ENCODE data around the gene ADAMTS6.

Gene ADAMTS6

DNA sequence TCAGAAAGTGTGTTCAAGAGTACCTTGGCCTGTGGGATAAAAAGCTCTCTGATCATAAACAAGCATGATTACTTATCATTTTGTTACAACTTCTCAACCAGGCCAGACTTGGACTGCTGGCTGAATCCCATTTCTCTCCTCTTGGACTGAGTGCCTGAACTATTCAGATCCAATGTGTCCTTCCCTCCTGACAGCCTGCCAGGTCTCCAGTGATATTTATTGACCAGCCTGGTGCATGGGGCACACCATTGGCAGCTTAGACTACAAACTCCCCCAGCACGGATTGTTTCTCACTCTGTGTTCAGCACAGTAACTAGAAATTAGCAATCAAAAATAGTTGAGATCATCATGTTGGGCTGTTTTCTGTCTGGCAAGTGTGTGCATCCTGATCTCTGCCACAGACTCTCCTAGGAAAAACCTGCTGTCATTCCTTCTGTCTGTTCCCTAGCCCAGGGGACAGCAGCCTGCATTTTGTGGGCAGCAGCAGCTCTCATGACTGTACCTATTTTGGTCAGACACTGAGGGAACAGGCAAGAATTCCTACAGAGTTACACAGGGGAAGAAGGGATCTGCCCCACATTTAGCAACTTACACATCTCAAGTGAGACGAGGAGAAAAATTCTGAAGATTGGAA is 348.1 kb downstream of the ADAMTS6 start:
- DNase-seq, result no peak

DNA sequence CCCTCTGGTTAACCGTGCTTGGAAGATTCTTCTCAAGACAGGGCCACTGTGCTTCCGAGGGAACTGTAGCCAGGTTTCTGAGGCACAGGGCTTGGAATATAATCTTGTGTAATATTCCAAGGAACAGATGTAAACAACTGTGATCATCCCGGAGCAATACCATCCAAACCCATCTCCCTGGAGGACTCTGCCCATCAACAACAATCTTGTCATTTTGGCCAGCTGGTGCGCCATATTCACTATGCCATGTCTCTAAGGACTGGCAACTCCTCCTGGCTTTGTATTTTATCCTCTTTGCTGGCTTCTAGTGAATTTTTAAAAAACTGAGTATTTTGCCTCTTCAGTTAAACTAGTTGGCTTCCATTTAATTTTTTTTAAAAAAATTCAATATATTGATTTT is 349.3 kb downstream of the ADAMTS6 start:
- DNase-seq, result no peak

DNA sequence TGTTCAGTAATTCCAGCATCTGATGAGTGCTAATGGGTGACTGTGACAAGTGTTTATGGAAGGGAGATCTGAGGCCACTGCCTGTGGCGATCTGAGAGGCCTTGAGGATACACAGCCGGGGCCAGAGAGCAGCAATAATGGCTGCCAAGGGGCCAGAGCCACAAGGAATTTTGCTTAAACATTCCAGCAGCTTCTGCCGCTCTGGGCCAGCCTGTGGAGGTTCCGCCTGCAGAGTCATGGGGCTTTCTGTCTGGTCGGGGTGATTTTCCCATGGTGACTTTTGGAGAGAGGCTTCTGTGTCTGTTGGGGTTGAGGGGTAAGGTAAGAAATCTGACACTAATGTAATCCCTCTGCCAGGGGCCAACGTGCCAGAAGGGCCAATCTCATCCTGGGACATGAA is 353.5 kb downstream of the ADAMTS6 start:
- no peak for DNase-seq

DNA sequence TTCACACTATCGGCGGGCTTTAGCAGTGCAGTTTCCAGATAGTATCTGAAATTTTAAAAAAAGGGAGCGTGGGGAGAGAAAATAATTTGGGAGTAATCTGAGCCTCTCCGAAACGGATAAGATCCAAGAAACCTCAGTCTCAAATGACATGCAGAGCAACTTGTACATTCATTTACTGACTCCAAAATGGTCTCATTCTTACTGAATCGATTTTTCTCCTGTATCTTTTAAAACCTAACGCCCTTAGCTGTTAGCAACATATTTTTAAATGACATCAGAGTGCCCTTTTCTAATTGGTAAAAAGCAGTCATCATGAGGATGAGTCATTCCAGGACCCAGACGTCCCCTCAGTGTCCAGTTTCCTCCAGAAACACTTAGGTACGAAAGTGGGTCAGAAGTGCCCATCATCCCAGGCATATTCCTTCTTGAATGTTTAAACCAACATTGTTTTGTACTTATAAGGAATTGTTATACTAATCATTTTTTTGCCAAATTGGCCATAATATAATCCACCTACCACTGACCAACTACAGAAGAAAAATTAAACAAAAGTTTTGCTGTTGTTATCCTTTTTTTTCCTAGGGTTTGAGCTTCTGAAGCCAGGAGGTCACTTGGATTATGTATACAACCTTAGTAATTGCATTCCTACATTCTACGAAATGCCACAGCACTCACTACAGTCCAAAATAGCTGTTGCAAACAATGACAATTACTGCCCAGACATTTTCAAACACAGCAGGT is 354.4 kb downstream of the ADAMTS6 start:
- DNase-seq, result no peak

DNA sequence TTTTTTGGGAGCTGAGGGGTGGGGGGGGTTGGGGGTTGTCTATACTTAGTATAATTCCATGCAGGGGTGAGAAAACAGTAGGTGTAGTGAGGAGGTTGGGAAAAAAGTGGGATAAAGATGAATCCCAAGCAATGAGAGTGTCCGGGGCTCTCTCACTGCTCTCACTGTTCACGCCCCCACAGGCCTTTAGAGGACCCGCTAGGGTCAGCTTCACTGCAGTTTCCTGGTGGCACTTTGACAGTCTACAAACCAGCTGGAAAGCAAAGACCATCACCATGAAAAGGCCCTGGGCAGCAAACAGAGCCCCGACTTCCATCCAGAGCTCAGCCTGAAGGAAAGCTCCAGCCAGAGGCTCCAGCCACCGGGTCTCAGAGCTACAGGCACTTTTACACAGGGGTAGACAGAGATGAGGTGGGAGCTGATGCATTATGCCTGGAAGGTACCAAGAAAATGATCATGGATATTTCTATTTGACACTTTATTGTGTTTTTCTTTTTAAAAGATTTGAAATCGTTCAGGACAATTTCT is 355.1 kb downstream of the ADAMTS6 start:
- DNase-seq, result no peak

DNA sequence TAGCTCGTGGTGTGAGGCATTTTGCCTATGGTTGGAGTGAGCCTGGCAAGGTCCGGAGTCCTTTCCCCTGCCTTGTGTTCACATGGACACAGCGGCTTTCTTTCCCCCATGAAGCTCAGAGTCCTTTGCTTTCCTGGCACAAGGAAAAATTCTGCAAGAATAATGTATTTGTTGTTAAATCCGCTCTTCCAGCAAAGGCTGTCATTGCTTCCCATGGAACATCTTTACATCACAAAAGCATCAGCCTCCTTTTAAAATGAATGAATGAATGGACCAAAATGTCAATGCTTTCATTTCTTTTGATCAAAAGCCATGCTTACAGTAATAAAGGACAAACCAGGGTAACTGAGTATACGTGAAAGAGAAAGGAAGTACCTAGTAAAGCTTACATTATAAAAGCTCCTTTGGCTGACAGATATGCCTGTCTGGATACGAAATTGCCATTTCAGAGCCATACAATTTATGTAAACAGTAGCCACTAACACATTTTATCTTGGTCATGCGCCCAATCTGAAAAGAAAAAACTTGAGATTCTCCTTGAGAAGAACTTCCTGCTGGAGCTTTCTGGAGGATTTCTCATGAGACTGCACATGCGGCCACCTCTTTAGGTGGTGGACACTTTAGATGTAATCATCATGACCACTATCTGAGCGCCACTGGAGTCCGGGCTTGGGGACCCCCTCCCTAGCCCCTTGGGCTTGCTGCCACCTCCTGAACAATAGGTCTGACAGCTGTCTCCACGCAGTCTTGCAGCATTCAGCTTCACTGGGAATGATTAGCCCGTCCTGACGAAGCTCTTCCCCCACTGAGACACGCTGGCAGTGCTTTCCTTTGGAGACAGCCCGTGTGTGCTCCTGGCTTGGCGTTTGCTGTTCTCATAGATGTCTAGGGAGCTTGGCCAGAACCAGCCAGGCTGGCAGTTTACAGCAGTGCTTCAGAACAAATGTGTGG is 355.9 kb downstream of the ADAMTS6 start:
- DNase-seq, result no peak

DNA sequence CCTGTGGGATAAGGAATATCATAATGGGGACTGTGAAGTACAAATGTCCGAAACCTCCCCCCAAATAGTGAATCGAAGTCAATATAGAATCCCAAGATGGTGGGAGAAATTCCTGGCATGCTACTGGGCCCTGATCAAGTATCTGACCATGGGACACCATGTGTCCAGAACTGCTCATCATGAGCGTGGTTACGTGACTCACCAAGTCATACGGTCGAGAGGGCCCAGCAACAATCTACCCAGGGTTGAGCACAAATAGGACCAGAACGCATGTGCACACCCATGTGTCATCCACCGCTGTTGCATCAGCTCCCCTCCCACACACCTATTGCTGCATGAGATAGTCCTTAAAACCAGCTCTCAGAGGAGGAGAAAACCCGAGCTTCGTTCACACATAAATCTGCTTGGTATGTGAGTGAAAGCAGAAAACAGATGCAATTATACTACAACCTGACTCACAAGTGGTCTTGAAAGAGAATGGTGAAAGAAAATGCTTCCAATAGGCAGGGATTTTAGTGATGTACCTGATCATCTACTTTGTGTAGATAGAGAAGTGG is 359.8 kb downstream of the ADAMTS6 start:
- DNase-seq, result no peak

DNA sequence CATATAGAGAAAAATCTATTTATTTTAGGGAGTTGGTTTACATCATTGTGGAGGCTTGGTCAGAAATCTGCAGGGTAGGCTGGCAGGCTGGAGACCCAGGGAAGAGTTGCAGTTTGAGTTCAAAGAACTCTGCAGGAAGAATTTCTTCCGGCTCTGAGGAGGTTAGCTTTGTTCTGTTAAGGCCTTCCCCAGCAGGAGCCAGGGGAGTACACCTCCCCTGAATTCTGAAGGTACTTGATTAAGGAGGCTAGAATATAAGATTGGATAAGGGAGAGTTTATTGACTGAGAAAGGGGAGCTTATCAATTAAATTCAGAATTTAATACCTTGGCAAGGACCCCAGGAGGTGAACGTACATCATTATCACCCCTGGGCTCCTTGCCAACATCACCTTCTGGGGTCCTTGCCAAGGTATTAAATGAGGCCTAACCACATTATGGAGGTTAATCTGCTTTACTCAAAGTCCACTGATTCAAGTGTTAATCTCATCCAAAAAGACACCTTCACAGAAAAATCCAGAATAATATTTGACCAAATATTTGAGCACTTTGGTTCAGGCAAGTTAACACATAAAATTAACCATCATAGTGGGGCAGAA is 361.3 kb downstream of the ADAMTS6 start:
- no peak for DNase-seq

DNA sequence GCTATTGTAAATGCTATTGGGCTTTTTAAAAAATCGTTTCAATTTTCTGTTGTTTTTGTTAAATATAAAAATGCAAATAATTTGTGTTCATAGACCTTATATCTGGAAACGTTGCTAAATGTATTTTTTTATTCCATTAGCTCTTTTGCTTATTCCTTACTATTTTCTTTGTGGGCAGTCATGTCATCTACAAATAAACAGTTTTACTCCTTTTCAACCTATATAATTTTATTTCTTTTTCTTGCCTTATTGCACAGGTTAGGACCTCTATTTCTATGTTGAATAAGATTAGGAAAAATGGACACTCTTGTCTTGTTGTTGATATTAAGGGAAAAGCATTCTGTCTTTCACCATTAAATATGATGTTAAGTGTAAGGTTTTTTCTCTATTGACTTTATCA is 364.2 kb downstream of the ADAMTS6 start:
- DNase-seq, result no peak

DNA sequence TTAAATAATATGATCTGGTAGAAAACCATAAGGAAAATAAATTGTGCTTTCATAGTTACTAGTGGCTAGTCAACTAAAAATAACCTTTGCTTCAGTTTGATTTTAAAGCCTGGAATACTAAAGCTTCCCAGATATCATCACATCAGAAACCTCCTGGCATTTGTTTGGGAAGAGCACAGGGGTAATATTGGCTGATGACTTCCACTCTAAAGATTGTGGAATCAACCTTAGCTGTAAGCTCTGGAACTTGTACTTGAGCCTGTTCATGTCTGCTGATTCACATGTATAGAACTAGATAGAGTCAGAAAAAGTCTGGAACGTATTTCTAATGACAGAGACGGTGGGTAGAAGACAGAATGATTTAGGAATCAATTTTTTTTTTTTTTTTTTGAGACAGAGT is 367.9 kb downstream of the ADAMTS6 start:
- no peak for DNase-seq

DNA sequence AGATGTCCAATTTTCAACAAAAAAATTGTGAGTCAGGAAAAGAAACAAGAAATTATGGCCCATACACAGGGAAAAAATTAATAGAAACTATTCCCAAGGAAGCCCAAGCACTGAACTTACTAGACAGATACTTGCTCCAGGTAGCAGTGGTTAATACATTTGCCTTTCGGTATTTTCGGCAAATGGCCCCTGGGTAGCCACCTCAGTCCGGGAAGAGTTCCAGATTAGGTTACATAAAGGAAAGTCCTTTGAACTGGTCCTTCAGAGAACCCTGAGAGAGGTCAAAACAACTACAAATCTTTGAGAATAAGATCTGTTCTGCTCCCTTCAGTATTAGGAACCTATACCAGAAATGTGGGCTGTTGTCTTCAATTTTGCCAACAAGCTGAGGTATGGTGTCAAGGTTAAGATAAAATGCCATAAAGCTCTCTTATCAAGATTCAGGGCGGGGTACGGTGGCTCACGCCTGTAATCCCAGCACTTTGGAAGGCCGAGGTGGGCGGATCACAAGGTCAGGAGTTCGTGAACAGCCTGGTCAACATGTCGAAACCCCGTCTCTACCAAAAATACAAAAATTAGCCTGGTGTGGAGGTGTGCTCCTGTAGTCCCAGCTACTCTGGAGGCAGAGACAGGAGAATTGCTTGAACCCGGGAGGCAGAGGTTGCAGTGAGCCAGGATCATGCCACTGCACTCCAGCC is 369.6 kb downstream of the ADAMTS6 start:
- no peak for DNase-seq

DNA sequence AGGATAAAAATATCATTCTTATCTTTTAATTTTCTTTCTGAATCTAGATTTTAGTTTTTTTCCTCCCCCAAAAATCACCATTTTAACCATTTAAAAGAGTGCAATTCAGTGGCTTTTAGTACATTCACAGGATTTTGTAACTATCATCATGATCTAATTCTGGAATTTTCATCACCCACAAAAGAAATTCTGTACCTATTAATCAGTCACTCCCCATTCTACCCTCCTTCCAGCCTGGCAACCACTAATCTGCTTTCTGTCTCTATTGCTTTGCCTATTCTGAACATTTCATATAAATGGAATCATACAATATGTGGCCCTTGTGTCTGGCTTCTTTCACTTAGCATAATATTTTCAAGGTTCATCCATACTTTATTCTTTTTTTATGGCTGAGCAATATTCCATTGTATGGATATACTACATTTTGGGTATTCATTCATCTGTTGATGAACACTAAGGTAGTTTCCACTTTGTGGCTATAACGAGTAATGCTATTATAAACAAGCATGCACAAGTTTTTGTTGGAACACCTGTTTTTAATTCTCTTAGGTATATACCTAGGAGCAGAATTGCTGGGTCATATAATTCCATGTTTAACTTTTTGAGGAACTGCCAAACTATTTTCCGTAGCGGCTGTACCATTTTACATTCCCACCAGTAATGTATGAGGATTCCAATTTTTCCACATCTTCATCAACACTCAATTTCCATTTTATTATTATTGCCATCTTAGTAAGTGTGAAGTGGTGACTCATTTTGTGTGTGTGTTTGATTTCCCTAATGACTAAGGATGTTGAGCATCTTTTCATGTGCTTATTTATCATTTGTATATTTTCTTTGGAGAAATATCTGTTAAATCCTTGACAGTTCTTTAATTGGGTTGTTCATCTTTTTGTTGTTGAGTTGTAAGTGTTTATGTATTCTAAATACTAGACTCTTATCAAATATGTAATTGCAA is 372.7 kb downstream of the ADAMTS6 start:
- DNase-seq, result no peak

DNA sequence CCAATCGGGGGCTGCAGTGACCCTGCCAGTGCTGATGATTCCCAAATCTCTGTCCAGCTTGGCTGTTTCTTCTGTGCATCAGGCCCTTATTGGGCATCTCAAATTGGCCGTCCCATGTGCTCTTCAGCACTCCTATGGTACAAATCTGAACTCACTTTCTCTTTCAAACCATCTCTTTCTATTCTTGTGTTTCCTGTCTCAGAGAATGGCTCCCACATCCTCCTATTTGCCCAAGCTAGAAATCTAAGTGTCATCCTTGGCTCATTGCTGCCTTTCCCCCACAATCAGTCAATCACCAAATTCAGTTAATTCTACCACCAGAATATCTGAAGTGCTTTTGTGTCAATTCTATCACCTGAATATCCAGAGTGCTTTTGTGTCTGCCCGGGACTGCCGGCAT is 376.4 kb downstream of the ADAMTS6 start:
- DNase-seq, result no peak

DNA sequence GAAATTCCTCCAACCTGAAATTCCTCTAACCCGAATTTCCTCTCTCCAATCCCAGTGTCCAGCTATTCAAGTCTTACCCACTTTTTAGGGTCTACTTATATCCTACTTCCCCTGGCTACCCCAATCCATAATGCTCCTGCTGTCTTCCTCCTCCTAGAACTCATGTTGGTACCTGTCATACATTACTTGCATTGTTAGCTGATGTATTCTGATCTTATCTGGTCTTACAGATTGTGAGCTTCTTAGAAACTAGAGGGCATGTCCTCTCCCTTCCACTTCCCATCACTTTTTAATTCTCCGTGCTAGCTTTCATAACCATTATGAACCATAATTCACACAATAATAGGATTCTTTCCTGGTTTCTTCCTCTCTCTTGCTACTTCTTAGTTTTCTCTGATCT is 376.9 kb downstream of the ADAMTS6 start:
- DNase-seq, result no peak

DNA sequence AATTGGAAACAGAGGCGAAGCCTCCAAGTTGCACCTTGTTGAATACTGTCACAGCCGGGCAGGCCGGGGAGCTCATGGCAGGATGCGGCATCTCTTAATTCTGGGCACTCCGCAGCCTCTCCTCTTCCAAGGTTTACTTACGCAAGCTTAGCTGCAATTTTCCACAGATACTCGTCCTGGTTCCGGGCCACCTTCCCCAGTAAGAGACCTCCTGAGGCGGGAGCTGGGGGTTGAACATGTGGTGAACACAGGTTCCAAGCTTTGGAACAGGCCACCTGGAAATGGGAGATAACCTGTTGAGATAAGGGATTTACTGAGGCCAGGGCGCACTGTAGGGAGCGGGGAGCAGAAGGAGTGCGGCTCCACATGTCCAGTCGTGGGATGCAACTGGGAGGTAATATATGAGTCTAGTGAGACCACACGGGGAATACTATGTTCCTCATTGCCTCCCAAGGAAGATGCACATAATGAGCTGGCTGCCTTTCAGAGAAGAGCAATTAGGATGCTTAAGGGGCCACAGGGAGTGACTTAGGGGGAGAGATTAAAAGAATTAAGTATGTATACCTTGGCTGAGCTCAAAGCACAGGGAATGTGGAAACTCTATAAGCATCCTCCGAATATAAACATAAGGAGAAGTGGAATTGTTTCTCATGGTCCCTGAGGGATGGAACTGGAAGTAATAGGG is 377.8 kb downstream of the ADAMTS6 start:
- DNase-seq, result no peak

DNA sequence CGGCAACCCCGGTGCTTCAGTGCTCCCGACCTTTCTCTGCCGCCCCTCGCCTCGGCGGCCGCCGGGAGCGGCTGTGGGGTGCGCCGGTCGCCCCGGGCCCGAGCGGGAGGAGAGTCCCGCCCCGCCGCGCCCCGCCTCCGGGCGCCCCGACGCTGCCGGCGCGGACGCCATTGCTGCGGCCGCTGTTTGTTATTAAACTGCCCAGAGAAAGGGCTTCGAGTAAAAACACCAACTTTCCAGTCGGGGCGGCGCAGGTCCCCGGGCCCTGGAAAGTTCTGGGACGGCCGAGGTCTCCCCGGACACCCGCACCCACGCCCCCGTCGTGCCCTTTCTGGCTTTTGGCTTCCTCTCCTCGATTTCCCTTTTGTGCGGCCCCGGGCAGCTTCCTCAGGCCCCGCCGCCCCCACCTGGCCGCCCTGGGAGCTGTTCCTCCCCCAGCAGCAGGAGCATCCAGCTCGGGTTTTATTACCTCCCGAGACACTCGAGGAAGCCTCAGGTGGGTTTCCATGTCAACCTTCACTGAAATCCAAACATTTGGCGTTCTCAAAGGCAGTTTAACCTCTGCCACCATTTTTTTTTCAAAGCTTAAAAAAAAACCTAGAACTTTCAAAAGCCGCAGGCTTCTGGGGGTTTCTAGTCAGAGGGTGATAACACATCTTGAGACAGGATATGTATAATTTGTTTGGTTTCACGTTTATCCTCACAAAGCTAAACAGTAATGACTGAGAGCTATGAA is 378.6 kb downstream of the ADAMTS6 start:
- peak; percentile 65 for DNase-seq

DNA sequence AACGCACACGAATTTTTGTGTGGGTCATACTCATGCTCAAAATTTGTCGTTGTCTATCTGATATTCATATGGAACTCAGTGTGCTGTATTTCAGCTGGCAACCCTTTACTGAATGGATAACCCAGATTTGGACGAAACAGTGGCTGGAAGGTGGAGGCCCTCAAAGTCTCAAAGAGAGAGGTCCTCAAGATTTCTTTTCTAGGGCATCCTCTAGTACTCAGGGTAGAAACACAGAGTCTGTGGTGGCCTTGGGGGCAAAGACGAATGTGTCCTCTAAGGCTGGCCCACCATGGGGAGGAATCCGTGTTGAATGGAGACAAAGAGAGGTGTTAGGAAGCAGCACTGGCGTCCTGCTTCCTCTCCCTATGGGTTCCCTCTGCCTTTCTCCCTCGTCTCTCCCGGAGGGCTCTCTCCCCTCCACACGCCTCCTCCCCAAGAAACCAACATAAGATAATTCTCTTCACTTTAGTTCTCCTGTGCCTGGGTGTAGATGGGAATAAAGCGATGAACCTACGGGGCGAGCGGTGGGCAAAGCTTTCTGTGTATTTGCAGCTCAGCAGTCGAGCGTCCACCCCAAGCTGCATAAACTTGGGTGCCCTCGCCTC is 379.2 kb downstream of the ADAMTS6 start:
- DNase-seq, result no peak

DNA sequence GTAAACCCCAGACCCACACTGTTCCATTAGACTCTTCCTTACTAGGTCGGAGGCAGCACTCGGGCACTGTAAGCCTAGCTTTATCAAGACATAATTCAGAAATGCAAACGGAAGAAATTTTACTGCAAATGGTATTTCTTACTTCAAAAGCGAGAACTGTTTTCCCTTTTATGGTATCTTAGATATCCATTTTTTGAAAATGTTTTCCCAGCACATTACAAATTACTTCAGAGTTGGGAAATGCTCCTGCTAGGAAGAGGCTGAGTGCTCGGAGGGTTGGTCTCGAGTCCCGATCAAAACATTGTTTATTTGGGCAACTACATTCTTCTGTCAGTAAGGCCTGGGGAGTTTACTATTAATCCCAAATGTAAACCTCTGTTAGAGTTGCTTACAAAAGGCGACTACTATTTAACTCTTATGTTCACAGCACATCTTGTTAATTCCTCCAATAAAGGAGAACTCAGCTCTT is 380.1 kb downstream of the ADAMTS6 start:
- no peak for DNase-seq

Data from NCI-H774 (cell line).